Activated T-cell treated with anti-CD3 and anti-CD28 coated beads for 4 hours (primary cell): ENCODE measurements around the gene AS3MT.
A peak's percentile ranks its signal among the peaks of the same experiment; 100 is the strongest.

Source experiments
- DNase-seq: peaks from one replicate; pipeline ENCODE4 v3.0.0-alpha.2; 2020

Gene AS3MT

GRCh38 chr10:102856758-102857424 lies 12.4 kb upstream of the AS3MT start:
- no peak for DNase-seq

- no peak for DNase-seq
These were observed 9.4 kb upstream of the AS3MT start for GRCh38 chr10:102859911-102860310.

- DNase-seq, result no peak
These were observed 5.6 kb upstream of the AS3MT start for GRCh38 chr10:102863660-102864059.

GRCh38 chr10:102865620-102866019 lies 3.6 kb upstream of the AS3MT start:
- DNase-seq, result no peak

- no peak for DNase-seq
These were observed 386 bp upstream of the AS3MT start for GRCh38 chr10:102868911-102869257.

GRCh38 chr10:102870221-102870620 lies 951 bp downstream of the AS3MT start:
- no peak for DNase-seq

- no peak for DNase-seq
These were observed 2.9 kb downstream of the AS3MT start for GRCh38 chr10:102872163-102872562.

- DNase-seq, result no peak
These were observed 7.5 kb downstream of the AS3MT start for GRCh38 chr10:102876747-102877153.

- no peak for DNase-seq
These were observed 9.4 kb downstream of the AS3MT start for GRCh38 chr10:102878629-102879028.

- no peak for DNase-seq
These were observed 11.0 kb downstream of the AS3MT start for GRCh38 chr10:102880256-102880655.

- no peak for DNase-seq
These were observed 18.8 kb downstream of the AS3MT start for GRCh38 chr10:102888048-102888447.

GRCh38 chr10:102894466-102895213 lies 25.4 kb downstream of the AS3MT start:
- DNase-seq, result no peak

- no peak for DNase-seq
These were observed 30.7 kb downstream of the AS3MT start for GRCh38 chr10:102900006-102900405.

GRCh38 chr10:102904346-102904745 lies 35.1 kb downstream of the AS3MT start:
- no peak for DNase-seq

GRCh38 chr10:102906507-102906906 lies 37.2 kb downstream of the AS3MT start:
- no peak for DNase-seq

- DNase-seq, result no peak
These were observed 45.5 kb downstream of the AS3MT start for GRCh38 chr10:102914781-102915180.

GRCh38 chr10:102916173-102916572 lies 46.9 kb downstream of the AS3MT start:
- no peak for DNase-seq

- peak; percentile 70 for DNase-seq
These were observed 48.2 kb downstream of the AS3MT start for GRCh38 chr10:102917314-102917961.

- peak; percentile 99 for DNase-seq
These were observed 48.9 kb downstream of the AS3MT start, which contains the start of gene CNNM2 for GRCh38 chr10:102917962-102918816. TSS of gene CNNM2 (plus strand) at chr10:102918294. CDS start at chr10:102918481, 187 bp downstream.

GRCh38 chr10:102918817-102919245 lies 49.6 kb downstream of the AS3MT start:
- DNase-seq, result no peak

GRCh38 chr10:102919246-102919959 lies 50.1 kb downstream of the AS3MT start:
- no peak for DNase-seq
